HG02588 (cell line): ENCODE measurements around the gene TUBA1C.
"Not testable (repeated sequence)": the region's sequence is repeated elsewhere in the genome, so short reads cannot be mapped to it uniquely, and the experiment has no call there.

ENCODE experiments used
- ATAC-seq: cut with Tn5 transposase; IDR thresholded peaks from one replicate; pipeline ENCODE4 v1.9.1; 2021; ENCODE audit warnings: mild to moderate bottlenecking, moderate library complexity; ENCODE audit not compliant: unreplicated experiment

Gene TUBA1C

DNA sequence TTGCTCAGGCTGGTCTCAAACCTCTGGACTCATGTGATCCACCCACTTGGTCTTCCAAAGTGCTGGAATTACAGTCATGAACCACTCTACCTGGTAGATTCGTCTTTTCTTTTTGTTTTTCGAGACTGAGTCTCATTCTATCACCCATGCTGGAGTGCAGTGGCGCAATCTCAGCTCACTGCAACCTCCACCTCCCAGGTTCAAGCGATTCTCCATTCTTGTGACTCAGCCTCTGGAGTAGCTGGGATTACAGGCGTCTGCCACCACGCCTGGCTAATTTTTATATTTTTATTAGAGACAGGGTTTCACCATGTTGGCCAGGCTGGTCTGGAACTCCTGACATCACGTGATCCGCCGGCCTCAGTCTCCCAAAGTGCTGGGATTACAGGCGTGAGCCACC lies 9.4 kb upstream of the TUBA1C start:
- not testable (repeated sequence) for ATAC-seq

DNA sequence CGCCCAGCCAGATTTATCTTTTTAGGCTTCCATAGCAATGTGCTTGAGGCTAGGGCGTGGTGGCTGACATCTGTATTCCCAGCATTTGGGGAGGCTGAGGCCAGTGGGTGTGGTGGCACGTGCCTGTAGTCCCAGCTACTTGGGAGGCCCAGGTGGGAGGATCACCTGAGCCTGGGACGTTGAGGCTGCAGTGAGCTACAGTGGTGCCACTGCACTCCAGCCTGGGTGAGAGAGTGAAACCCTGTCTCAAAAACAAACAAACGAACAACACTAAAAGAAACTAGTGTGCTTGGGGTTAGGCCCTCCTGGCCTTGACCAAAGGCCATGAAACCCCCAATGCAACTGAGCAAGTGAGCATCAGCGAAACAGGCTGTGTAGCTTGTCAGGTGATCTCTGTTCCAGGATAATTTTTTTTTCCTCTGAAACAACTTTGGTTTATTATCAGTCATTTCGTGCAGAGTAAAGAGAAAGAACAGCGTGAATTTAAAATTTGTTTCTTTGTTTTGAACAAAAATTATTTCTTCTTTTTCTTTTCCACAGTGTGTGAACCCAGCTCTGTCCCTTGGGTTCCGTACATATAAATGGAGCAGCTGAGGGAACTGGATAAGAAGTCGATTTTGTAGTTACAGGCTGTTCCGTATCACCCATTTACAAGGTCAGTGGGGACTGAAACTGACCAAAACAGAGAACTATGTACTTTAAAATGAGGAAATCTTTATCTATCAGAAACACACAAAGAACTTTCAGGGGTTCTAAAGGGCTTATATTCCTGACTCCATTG lies 8.8 kb upstream of the TUBA1C start:
- ATAC-seq: no peak

DNA sequence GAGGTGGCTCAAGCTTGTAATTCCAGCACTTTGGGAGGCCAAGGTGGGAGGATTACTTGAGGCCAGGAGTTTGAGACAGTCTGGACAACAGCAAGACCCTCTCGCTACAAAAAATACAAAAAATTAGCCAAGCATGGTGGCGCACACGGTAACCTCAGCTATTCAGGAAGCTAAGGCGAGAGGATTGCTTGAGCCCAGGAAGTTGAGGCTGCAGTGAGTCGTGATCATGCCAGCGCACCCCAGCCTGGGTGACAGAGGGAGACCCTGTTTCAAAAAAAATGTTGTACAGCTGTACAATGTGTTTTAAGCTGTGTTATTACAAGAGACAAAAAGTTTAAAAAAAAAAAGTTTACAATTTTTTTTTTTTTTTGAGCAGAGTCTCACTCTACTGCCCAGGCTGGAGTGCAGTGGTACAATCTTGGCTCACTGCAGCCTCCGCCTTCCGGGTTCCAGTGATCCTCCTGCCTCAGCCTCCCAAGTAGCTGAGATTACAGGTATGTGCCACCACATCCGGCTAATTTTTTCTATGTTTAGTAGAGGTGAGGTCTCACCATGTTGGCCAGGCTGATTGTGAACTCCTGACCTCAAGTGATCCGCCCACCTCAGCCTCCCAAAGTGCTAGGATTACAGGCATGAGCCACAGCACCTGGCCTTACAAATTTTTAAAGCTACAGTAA lies 7.2 kb upstream of the TUBA1C start:
- not testable (repeated sequence) for ATAC-seq

DNA sequence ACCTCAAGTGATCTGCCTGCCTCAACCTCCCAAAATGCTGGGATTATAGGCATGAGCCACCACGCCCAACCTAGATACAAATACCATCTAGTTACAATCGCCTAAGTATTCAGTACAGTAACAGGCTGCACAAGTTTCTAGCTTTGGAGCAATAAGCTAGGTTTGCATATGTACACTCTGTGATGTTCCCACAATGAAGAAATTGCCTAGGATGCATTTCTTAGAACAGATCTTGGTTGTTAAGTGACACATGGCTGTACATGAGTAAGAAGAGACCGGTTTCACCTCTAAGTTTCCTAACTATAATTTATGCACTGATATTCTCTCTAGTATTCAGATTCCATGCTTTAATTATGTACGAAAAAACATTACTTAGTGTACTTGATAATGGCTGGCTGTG lies 5.4 kb upstream of the TUBA1C start:
- no peak for ATAC-seq

DNA sequence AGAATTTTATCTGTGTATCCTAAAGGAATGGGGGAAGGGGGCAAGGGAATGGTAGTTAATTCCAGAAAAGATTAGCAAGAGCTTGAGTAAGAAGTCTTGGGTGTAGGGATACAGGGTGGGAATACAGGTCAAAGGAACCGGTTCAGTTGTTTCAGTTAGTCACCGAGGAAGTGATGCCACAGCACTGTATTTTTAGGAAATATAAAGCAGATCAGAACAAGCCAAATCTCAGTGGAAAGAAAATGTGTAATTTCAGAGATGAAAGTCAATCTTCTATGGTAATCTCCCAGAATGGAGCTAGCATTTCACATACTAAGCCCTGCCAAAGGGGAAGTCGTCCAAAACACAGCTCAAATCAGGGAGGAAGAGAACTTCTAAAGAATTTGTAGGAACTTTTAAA lies 4.7 kb upstream of the TUBA1C start:
- ATAC-seq: no peak

DNA sequence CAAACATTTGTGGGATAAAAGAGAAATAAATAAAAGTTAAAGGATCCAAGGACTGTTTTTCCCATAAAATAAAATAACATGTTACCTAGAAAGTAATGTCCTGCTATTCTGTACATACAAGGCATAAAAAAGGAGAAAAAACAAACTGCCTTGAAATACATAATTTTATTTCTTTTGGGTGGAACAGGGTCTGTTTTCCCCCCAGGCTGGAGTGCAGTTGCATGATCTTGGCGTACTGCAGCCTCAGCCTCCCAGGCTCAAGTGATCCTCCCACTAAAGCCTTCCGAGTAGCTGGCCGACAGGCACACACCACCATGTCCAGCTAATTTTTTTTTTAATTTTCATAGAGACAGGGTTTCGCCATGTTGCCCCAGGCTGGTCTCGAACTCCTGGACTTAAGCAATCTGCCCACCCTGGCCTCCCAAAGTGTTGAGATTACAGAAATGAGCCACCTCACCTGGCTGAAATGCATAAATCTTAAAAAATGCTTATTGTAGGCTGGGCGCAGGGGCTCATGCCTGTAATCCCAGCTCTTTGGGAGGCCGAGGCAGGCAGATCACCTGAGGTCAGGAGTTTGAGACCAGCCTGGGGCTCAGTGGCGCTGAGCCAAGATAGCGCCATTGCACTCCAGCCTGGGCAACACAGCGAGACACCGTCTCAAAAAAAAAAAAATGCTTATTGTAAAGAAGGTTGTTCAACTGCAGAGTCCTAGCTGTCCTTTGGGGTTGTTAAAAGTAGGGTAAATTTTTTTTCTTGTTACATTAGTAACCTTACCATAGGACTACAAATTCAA lies 4.1 kb upstream of the TUBA1C start:
- ATAC-seq: no peak

DNA sequence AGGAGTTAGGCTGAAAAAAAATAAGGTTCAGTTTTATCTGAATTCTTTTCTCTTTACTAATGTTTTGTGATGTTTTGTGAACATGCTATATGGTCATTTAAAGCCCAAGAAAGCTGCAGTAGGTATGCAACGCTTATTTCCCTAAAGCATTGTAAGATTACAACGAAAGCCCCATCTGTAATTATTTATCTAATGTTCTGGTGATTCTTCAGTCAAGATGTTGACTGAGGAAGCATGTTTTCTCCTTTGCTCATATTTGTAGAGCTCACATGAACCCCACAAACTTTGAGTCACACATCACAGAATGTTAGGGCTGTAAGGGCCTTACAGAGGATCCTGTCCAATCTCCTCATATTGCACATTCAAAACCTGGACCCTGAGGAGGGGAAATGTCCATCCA lies 3.2 kb upstream of the TUBA1C start:
- no peak for ATAC-seq

DNA sequence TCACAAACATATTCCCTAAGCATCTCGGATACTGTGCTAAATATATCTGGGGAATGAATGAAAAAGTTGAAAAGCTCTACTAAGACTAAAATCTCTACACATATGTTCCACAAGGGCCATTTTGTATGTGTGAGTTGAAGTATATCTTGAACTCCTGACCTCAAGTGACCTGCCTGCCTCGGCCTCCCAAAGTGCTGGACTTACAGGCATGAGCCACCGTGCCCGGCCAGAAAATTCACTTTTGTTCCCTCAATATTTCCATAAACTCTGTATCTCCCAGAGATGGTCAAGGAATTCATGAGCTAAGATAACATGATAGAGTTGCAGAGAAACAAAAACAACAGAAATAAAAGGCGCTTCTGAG lies 1.5 kb upstream of the TUBA1C start:
- ATAC-seq: no peak

DNA sequence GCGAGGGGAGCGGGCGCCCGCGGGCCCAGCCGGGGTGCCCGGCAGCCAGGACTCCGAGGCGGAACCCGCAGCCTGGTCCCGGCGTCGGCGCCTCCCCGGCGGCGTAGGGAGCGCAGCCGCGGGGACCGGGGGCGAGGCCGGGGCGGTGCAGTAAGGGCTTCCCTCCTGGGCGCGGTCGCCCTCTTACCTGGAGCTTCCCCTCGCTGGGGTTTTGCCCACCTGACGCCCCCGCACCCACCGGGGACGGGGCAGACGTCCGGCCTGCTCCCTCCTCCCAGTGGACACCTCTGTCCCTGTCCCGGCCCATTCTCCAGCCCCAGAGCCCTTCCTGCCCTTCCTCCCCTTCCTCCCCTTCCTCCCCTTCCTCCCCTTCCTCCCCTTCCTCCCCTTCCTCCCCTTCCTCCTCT lies 413 bp upstream of the TUBA1C start:
- peak; percentile 30 for ATAC-seq

DNA sequence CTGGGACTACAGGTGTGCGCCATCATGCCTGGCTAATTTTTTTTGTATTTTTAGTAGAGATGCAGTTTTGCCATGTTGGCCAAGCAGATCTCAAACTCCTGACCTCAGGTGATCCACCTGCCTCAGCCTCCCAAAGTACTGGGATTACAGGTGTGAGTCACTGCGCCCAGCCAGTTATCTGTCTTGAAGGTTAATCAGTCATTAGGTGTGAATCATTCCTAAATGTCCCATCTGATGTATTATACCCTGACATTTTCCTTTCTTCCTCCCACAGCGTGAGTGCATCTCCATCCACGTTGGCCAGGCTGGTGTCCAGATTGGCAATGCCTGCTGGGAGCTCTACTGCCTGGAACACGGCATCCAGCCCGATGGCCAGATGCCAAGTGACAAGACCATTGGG lies 4.3 kb downstream of the TUBA1C start:
- ATAC-seq: not testable (repeated sequence)

DNA sequence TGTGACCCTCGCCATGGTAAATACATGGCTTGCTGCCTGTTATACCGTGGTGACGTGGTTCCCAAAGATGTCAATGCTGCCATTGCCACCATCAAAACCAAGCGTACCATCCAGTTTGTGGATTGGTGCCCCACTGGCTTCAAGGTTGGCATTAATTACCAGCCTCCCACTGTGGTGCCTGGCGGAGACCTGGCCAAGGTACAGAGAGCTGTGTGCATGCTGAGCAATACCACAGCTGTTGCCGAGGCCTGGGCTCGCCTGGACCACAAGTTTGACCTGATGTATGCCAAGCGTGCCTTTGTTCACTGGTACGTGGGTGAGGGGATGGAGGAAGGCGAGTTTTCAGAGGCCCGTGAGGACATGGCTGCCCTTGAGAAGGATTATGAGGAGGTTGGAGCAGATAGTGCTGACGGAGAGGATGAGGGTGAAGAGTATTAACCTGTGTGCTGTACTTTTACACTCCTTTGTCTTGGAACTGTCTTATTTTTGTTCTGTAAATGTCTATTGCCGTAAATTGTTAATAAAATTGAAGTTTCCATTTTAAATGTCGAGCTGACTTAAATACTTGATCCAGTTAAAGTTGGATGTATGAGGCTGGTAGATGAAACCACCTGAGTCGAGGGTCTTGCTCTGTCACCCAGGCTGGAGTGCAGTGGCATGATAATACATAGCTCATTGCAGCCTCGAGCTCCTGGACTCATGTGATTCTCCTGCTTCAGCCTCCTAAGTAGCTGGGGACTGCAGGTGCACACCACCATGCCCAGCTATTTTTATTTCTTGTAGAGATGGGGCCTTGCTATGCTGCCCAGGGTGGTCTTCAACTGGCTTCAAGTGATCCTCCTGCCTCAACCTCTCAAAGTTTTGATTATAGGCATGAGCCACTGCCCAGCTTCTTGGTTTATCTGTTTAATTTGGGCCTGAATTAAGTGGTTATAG lies 8.2 kb downstream of the TUBA1C start:
- no peak for ATAC-seq

DNA sequence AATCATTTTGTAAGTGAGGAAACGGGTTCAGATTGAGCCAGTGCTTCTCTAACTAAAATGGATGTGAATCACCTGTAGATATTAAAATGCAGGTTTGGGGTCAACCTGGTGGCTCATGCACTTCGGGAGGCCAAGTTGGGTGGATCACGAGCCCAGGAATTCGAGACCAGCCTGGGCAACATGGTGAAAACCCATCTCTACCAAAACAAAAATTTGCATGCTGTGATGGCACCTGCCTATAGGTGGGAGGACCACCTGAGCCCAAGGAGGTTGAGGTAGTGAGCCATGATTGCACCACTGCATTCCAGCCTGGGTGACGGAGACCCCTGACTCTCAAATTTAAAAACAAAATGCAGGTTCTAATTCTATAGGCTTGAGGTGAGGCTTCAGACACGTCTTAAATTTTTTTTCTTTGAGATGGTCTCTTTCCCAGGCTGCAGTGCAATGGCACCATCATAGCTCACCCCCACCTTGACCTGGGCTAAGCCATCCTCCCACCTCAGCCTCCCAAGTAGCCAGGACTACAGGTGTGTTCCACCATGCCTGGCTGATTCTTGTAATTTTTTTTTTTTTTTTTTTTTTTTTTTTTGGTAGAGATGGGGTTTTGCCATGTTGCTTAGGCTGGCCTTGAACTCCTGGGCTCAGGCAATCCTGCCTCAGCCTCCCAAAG lies 9.0 kb downstream of the TUBA1C start:
- ATAC-seq: no peak

DNA sequence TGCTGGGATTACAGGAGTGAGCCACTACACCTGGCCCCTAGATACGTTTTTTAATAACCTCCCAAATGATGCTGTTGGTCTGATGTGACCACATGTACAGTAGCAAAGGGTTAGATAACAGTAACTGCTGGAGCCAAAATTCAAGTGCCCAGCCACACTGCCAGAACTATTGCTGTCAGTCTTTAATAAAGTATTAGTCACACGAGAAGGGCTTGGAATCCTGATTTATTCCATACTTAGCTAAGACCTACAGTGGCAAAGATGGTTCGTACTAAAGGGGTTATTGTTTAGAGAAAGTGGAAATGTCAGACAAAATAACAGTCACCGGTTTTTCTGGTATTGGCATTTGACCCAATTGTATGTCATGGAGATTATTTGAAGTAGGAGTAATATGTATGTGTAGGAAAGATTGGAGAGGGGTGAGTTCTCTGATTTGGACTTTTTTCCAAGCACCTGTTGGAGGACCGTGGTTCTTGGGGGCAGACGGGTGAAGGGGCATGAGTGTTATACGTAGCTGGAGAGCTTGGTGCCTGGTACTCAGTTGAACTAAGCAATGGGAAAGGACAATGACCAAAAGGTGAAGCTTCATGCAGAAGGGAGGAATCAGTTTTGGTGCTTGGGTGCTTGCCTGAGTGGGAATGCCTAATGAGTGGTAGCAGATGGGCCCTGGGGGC lies 9.7 kb downstream of the TUBA1C start:
- no peak for ATAC-seq

DNA sequence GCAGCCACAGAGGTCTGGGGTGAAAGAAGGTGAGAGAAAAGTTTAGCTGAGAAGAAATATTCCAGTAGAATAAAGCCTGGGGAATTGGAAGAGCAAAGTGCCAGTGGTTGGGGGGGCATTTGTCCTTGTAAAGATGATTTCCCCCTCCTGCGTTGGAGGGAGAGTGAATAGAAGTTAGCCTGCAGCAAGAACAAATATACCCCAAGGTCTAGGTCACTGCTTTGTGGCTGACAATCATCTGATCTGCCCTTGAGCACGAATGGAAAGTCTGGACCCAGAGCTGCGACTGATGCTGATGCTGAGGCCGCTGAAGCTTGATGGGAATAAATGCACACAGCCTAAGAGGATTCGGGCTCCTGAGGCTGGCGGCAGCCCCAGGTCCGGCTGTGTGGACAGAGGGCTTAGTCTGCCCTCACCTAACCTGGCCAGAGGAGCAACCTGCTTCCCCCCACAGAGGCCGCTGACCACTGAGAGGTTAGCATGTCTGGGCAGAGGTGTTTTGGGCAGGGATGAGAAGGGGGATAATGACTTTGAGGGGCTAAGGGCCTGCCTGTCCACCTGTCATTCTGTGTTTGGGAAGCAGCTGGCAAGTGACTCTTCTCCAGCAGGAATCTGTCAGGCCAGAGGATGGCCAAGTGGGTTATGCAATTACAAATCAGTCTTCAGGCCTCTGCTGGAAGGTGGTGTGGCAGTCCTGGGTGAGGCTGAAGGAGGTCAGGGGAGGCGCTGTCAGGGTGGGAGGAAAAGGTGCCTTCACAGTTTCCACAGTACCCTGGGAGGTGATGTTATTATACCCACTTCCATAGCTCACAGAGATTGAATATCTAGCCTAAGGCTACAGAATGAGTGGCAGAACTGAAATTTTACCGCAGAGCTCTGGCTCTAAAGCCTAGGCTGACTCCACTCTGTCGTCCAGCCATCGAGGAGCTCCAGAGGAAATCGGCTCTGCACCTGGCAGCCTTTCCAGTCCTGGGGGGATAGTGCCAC lies 11.7 kb downstream of the TUBA1C start:
- ATAC-seq: no peak

DNA sequence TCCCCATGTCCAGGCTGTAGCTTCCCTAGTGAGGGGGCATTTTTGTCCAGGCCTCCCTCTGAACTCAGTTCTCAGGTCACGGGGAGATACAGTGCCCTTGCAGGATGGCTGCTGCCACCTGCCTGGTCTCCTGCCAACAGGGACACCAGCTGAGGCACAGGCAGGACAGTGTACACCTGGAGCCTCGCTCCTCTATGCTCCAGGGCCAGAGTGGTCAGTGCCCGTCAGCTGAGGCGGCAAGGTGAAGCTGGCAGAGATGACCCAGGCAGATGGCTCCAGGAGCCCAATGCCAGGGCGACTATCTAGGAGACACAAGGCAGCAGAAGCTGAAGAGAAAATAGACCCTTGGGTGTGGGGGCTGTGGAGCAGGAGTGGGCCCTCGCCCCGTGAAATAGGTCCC lies 12.6 kb downstream of the TUBA1C start:
- ATAC-seq: no peak

DNA sequence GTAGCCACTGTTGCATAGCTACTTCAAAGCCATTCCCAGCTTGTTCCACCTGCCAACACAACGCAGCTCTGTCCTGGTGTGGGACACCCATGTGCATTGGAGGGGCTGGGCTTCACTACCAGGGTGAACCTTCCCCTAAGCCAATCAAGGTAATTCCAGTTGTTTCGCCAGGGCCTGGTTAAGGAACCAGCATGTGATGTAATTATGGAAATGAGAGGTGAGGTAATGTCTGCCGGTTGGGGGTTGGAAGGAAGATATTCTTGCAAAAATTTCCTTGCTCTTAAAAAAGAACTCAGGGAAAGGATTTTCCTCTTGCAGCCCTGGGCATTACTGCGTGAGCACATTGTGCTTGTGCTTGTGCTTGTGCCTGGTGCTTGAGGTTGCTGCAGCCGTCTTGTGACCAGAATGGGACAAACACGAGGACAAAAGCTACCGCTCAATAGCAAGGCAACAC lies 14.9 kb downstream of the TUBA1C start:
- no peak for ATAC-seq

DNA sequence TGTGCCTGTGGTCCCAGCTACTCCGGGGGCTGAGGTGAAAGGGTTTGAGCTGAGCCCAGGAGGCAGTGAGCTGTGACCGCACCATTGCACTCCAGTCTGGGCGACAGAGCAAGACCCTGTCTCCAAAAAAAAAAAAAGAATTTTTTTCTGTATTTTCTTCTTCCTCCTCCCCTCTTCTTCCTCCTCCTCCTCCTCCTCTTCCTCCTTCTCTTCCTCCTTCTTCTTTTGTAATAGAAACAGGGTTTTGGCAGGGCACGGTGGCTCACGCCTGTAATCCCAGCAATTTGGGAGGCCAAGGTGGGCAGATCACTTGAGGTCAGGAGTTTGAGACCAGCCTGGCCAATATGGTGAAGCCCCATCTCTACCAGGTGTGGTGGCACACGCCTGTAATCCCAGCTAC lies 15.7 kb downstream of the TUBA1C start:
- ATAC-seq: not testable (repeated sequence)

DNA sequence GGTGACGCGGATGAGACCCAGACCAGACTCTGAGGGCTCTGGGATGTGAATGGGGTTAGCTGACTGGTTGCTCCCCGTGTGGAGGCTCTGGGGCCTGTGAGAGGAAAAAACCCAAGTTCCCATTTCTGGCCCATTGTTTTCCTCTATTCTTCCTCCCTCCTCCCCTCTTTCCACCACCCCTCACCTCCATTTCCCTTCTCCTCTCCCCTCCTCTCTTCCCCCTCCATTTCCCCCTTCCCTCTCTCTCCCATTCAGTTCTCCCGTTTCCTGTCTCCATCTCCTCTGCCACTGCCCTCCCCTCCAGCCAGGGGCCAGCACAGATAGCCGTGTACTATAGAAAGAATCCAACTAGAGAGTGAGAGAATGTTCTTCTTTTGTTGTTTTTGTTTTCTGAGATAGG lies 17.4 kb downstream of the TUBA1C start:
- ATAC-seq: no peak
